HL-60 (cell line): Measurements from ENCODE around the gene BACH1.

Experiments used
- GABPA ChIP-seq: IDR thresholded peaks from 2 replicates; pipeline ENCODE4 v1.6.1; 2012; ENCODE audit warnings: low read depth
- POLR2AphosphoS5 ChIP-seq: IDR thresholded peaks from 2 replicates; pipeline ENCODE4 v1.6.1; 2012; ENCODE audit warnings: low read depth
- TF ChIP-seq, protein P1 (sequence below): IDR thresholded peaks from one replicate; pipeline ENCODE4 v1.5.1; 2011; ENCODE audit warnings: low read length, control low read depth, inconsistent platforms; ENCODE audit not compliant: insufficient read depth
- TF ChIP-seq, protein P2 (sequence below): IDR thresholded peaks from 2 replicates; pipeline ENCODE4 v1.6.1; 2012; ENCODE audit warnings: low read depth; ENCODE audit not compliant: insufficient replicate concordance

DNA sequence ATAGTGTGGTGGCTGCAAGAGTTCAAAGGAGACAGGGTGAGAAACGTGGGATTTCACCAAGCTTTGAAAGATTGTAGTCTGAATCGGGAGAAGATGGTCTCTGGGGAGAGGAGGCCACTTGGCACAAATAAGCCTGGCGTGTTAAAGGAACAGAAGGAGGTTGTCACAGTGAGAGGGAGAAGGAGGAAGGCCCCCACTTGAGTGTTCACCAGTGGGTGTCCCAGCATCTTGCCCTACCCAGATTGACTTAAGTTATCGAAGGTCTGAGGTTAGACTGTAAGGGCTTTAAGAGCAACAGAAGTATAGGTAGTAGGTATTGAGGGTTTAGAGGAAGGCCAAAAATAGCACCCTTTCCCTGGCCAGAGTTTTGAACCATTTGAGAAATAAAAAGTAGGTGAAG, 48.0 kb downstream of the BACH1 start:
- TF ChIP-seq, protein P1, sequence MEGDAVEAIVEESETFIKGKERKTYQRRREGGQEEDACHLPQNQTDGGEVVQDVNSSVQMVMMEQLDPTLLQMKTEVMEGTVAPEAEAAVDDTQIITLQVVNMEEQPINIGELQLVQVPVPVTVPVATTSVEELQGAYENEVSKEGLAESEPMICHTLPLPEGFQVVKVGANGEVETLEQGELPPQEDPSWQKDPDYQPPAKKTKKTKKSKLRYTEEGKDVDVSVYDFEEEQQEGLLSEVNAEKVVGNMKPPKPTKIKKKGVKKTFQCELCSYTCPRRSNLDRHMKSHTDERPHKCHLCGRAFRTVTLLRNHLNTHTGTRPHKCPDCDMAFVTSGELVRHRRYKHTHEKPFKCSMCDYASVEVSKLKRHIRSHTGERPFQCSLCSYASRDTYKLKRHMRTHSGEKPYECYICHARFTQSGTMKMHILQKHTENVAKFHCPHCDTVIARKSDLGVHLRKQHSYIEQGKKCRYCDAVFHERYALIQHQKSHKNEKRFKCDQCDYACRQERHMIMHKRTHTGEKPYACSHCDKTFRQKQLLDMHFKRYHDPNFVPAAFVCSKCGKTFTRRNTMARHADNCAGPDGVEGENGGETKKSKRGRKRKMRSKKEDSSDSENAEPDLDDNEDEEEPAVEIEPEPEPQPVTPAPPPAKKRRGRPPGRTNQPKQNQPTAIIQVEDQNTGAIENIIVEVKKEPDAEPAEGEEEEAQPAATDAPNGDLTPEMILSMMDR, result no peak
- TF ChIP-seq POLR2AphosphoS5 (no peak), GABPA (no peak)
- TF ChIP-seq, protein P2, sequence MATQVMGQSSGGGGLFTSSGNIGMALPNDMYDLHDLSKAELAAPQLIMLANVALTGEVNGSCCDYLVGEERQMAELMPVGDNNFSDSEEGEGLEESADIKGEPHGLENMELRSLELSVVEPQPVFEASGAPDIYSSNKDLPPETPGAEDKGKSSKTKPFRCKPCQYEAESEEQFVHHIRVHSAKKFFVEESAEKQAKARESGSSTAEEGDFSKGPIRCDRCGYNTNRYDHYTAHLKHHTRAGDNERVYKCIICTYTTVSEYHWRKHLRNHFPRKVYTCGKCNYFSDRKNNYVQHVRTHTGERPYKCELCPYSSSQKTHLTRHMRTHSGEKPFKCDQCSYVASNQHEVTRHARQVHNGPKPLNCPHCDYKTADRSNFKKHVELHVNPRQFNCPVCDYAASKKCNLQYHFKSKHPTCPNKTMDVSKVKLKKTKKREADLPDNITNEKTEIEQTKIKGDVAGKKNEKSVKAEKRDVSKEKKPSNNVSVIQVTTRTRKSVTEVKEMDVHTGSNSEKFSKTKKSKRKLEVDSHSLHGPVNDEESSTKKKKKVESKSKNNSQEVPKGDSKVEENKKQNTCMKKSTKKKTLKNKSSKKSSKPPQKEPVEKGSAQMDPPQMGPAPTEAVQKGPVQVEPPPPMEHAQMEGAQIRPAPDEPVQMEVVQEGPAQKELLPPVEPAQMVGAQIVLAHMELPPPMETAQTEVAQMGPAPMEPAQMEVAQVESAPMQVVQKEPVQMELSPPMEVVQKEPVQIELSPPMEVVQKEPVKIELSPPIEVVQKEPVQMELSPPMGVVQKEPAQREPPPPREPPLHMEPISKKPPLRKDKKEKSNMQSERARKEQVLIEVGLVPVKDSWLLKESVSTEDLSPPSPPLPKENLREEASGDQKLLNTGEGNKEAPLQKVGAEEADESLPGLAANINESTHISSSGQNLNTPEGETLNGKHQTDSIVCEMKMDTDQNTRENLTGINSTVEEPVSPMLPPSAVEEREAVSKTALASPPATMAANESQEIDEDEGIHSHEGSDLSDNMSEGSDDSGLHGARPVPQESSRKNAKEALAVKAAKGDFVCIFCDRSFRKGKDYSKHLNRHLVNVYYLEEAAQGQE, result no peak
